ENCODE measurements around the gene INSM1.

The INSM1 gene

GRCh38 chr20:20362774-20363433, 5.0 kb upstream of the INSM1 start:
- DNase-seq (ENCODE audit: low read depth): no peak

GRCh38 chr20:20363434-20363798, 4.5 kb upstream of the INSM1 start:
- DNase-seq (ENCODE audit: low read depth): no peak

GRCh38 chr20:20363799-20364592, 3.9 kb upstream of the INSM1 start:
- DNase-seq (ENCODE audit: low read depth): no peak

- no peak for DNase-seq (ENCODE audit: low read depth)
Observed at GRCh38 chr20:20364593-20365479, 3.1 kb upstream of the INSM1 start.

- DNase-seq (ENCODE audit: low read depth): no peak
Observed at GRCh38 chr20:20365480-20366161, 2.3 kb upstream of the INSM1 start.

GRCh38 chr20:20366551-20366875, 1.4 kb upstream of the INSM1 start:
- DNase-seq (ENCODE audit: low read depth): no peak

GRCh38 chr20:20366876-20367574, 879 bp upstream of the INSM1 start:
- DNase-seq (ENCODE audit: low read depth): no peak

GRCh38 chr20:20368418-20369249, 730 bp downstream of the INSM1 start:
- no peak for DNase-seq (ENCODE audit: low read depth)

GRCh38 chr20:20369250-20370093, 1.6 kb downstream of the INSM1 start:
- no peak for DNase-seq (ENCODE audit: low read depth)

GRCh38 chr20:20370094-20370575, 2.2 kb downstream of the INSM1 start:
- DNase-seq (ENCODE audit: low read depth): no peak

- no peak for DNase-seq (ENCODE audit: low read depth)
Observed at GRCh38 chr20:20371083-20371482, 3.2 kb downstream of the INSM1 start.

GRCh38 chr20:20371681-20372080, 3.8 kb downstream of the INSM1 start:
- no peak for DNase-seq (ENCODE audit: low read depth)

GRCh38 chr20:20373091-20373571, 5.2 kb downstream of the INSM1 start:
- DNase-seq (ENCODE audit: low read depth): peak; percentile 72

GRCh38 chr20:20375862-20376261, 8.0 kb downstream of the INSM1 start:
- no peak for DNase-seq (ENCODE audit: low read depth)

- DNase-seq (ENCODE audit: low read depth): no peak
Observed at GRCh38 chr20:20386192-20386591, 18.3 kb downstream of the INSM1 start.

GRCh38 chr20:20390393-20390792, 22.5 kb downstream of the INSM1 start:
- DNase-seq (ENCODE audit: low read depth): no peak

- no peak for DNase-seq (ENCODE audit: low read depth)
Observed at GRCh38 chr20:20391115-20391514, 23.2 kb downstream of the INSM1 start.

- DNase-seq (ENCODE audit: low read depth): no peak
Observed at GRCh38 chr20:20391766-20392165, 23.9 kb downstream of the INSM1 start.
